ENCODE results near the gene NKAPL.

GRCh38 chr6:28245206-28245941 lies 13.7 kb upstream of the NKAPL start:
- TF ChIP-seq CTCF (IDR thresholded peaks at IDR 0.05; ENCODE audit: low read depth, low read length) (no peak), EZH2phosphoT487 (IDR thresholded peaks at IDR 0.05; ENCODE audit: low read depth) (no peak)
